ENCODE measurements around the gene PRX.

The PRX gene

DNA sequence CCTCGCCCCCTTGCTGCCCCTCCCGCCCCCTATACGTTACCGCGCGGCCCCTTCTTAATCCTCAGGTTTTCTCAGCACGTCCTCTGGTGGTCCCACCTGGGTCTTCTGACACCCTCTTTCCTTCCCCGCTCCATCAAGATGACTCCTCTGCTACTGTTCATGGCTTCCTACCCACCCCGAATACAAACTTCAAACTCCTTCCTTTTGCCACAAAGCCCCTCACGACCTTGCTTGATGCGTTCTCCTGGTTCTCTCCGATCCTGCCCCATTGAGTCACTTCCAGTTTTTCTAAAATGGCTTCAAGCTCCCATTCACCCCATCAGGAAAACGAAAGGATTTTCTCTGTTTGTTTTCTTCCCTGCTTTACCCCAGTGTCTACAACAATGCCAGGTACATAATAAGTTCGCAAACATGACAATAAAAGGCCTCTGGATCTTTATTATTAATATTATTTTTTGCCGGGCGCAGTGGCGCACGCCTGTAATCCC, 31.7 kb upstream of the PRX start:
- H3K27me3 ChIP-seq (replicated peaks in 2 of 5; ENCODE audit: control insufficient read depth in 4 of 5, insufficient read depth in 5 of 5, low read length in 4 of 5): no peaks in the 10 kb centered on the region
- H3K36me3 ChIP-seq (ENCODE audit: control insufficient read depth in 4 of 4, insufficient read depth in 4 of 4, low read length in 3 of 4): peaks cover 0 to 27% (median 19%) of the 10 kb centered on the region in 4 experiments
- H3K9me3 ChIP-seq (ENCODE audit: control extremely low read depth in 1 of 5, control insufficient read depth in 4 of 5, insufficient read depth in 2 of 5, low read depth in 1 of 5, low read length in 4 of 5): no peaks in the 10 kb centered on the region
- H3K4me3 ChIP-seq (ENCODE audit: control insufficient read depth in 1 of 7, extremely low read depth in 1 of 7, insufficient read depth in 4 of 7, low read depth in 2 of 7, low read length in 6 of 7): peak overlapping the region; percentile 87 to 100 (median 98)
- ChIA-PET POLR2A (interaction anchor here (0.6 kb wide), 1 partner anchor 20 kb away, joined by 3 read pairs; no protein-coding TSS in a partner anchor), CTCF (interaction anchor here (0.6 to 1.2 kb wide), 4 partner anchors 20 to 943 kb away, joined by 3 to 5 read pairs (median 4); no protein-coding TSS in a partner anchor)
- 22% methylated on average over 17 of the region's 18 CpGs for WGBS (ENCODE audit: insufficient coverage)
- H3K4me1 ChIP-seq (ENCODE audit: control extremely low read depth in 1 of 4, control insufficient read depth in 4 of 4, insufficient read depth in 4 of 4, low read length in 3 of 4): peaks cover 9 to 17% (median 13%) of the 10 kb centered on the region in 4 experiments
- peak overlapping the region; percentile 25 to 95 for H3K27ac ChIP-seq (ENCODE audit: insufficient read depth in 1 of 2, low read depth in 1 of 2, low read length in 2 of 2, poor library complexity in 1 of 2, severe bottlenecking in 2 of 2)
- no peak for DNase-seq

DNA sequence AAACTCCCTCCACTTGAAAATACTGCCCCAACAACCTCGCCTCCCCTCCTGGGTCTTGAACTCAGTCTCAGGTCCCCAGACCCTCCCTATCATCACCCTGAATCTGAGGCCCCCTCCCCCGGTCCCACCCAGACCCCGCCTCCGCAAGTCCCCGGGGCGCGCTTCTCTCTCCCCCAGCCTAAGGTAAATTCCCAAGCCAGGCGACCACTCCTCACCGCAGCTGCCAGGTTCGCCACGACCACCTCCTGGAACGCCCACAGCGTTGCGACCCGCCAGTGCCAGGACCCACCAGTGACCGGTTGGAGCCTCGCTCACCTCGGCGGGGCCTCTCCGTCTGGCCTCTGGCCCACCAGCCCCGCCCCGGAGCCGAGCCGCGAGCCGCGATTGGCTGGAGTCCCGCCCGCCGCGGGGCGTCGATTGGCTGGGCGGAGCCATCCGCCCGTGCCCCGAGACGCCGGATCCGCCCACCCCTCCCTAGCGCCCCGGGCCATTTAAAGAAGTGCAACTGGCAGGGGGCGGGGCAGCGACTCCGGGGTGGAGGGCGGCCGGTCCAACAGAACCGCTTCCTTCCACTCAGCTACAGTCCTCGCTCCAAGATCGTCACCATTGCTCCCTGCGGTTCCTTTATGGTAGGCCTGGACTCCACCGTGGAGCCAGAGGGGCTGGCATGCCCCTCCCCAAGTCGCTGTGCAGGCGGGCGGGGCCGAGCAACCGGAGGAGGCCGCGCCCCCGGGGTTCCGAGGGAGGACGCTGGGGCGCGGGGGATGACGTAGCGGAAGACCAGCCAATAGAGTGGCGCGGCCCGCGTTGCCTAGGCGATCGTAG, 31.0 kb upstream of the PRX start, which contains the start of gene SERTAD3:
TSS of gene SERTAD3 (minus strand) at position 336 of the 825 bp plus-strand sequence. CDS start 2,255 bp downstream, outside the sequence.
- H3K9me3 ChIP-seq (ENCODE audit: control extremely low read depth in 1 of 5, control insufficient read depth in 4 of 5, insufficient read depth in 2 of 5, low read depth in 1 of 5, low read length in 4 of 5): no peaks in the 10 kb centered on the region
- H3K27me3 ChIP-seq (replicated peaks in 2 of 5; ENCODE audit: control insufficient read depth in 4 of 5, insufficient read depth in 5 of 5, low read length in 4 of 5): no peaks in the 10 kb centered on the region
- POLR2A ChIA-PET: interaction anchor here (0.6 to 1.1 kb wide), 2 partner anchors 20 to 23 kb away, joined by 3 to 6 read pairs; no protein-coding TSS in a partner anchor
- peaks cover 0 to 23% (median 19%) of the 10 kb centered on the region in 4 experiments for H3K36me3 ChIP-seq (ENCODE audit: control insufficient read depth in 4 of 4, insufficient read depth in 4 of 4, low read length in 3 of 4)
- CTCF ChIA-PET: interaction anchor here (0.6 to 1.3 kb wide), 4 partner anchors 22 to 944 kb away, joined by 3 to 5 read pairs (median 4); no protein-coding TSS in a partner anchor
- DNase-seq: peak; percentile 96 to 98 (median 98)
- H3K4me3 ChIP-seq (ENCODE audit: control insufficient read depth in 1 of 7, extremely low read depth in 1 of 7, insufficient read depth in 4 of 7, low read depth in 2 of 7, low read length in 6 of 7): peak within 1 kb of the TSS; percentile 87 to 100 (median 98)
- WGBS (ENCODE audit: insufficient coverage): 0% methylated on average over 44 of the region's 72 CpGs
- peaks cover 9 to 17% (median 13%) of the 10 kb centered on the region in 4 experiments for H3K4me1 ChIP-seq (ENCODE audit: control extremely low read depth in 1 of 4, control insufficient read depth in 4 of 4, insufficient read depth in 4 of 4, low read length in 3 of 4)
- H3K27ac ChIP-seq (ENCODE audit: insufficient read depth in 1 of 2, low read depth in 1 of 2, low read length in 2 of 2, poor library complexity in 1 of 2, severe bottlenecking in 2 of 2): peak within 1 kb of the TSS; percentile 89 to 95

DNA sequence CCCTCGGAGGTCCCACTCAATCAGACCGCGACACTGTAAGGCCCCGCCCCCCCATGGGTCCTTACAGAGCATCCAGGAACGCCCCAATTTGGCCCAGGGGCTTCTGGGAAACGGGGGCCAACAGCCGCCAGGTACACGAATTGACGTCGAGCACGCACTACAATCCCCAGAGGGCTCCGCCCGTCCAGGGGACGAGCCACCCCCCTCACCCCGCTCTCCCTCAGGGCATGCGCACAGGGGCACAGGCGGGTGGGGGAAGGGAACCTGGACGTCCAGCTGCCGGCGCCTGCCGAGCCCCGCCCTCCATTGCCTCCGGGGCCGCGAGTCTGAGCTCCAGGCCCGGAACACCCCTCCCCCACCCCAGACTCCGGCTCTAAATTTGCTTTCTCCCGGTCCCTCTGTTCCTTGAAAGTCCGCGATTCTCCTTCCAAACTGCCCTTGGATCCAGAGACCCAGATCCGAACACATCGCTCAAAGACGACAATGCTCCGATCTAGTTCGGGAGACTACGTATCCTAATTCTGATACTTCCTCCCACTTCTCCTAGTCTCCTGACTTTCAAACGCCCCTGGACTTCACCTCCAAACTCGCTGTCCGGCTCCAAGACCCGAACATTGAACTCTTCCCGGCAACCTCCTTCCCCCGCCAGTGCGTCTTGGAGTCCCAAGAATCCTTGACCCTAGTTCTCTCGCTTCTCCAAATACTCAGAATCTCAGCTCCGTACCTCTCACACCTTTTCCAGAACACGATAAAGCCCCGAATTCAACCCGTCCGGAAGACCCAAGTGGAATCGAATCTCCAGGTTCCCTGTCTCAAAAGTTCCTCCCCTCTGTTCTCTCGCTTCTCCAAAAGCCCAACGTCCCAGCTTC, 30.2 kb upstream of the PRX start:
- H3K4me1 ChIP-seq (ENCODE audit: control extremely low read depth in 1 of 4, control insufficient read depth in 4 of 4, insufficient read depth in 4 of 4, low read length in 3 of 4): peaks cover 9 to 17% (median 13%) of the 10 kb centered on the region in 4 experiments
- peak overlapping the region; percentile 89 to 95 for H3K27ac ChIP-seq (ENCODE audit: insufficient read depth in 1 of 2, low read depth in 1 of 2, low read length in 2 of 2, poor library complexity in 1 of 2, severe bottlenecking in 2 of 2)
- WGBS (ENCODE audit: insufficient coverage): 0% methylated on average over 41 of the region's 52 CpGs
- ChIA-PET POLR2A (interaction anchor here (0.6 to 1.1 kb wide), 6 partner anchors 18 to 907 kb away, joined by 3 to 11 read pairs (median 3); partner anchors contain the start of genes BLVRB and SERTAD1), CTCF (interaction anchor here (0.8 to 2.1 kb wide), 5 partner anchors 20 to 138 kb away, joined by 3 to 8 read pairs (median 4); partner anchors contain the start of gene BLVRB)
- no peaks in the 10 kb centered on the region for H3K9me3 ChIP-seq (ENCODE audit: control extremely low read depth in 1 of 5, control insufficient read depth in 4 of 5, insufficient read depth in 2 of 5, low read depth in 1 of 5, low read length in 4 of 5)
- H3K27me3 ChIP-seq (replicated peaks in 2 of 5; ENCODE audit: control insufficient read depth in 4 of 5, insufficient read depth in 5 of 5, low read length in 4 of 5): no peaks in the 10 kb centered on the region
- peaks cover 0 to 23% (median 19%) of the 10 kb centered on the region in 4 experiments for H3K36me3 ChIP-seq (ENCODE audit: control insufficient read depth in 4 of 4, insufficient read depth in 4 of 4, low read length in 3 of 4)
- H3K4me3 ChIP-seq (ENCODE audit: control insufficient read depth in 1 of 7, extremely low read depth in 1 of 7, insufficient read depth in 4 of 7, low read depth in 2 of 7, low read length in 6 of 7): peak overlapping the region; percentile 87 to 100 (median 98)
- DNase-seq: peak; percentile 99 to 100 (median 100)

DNA sequence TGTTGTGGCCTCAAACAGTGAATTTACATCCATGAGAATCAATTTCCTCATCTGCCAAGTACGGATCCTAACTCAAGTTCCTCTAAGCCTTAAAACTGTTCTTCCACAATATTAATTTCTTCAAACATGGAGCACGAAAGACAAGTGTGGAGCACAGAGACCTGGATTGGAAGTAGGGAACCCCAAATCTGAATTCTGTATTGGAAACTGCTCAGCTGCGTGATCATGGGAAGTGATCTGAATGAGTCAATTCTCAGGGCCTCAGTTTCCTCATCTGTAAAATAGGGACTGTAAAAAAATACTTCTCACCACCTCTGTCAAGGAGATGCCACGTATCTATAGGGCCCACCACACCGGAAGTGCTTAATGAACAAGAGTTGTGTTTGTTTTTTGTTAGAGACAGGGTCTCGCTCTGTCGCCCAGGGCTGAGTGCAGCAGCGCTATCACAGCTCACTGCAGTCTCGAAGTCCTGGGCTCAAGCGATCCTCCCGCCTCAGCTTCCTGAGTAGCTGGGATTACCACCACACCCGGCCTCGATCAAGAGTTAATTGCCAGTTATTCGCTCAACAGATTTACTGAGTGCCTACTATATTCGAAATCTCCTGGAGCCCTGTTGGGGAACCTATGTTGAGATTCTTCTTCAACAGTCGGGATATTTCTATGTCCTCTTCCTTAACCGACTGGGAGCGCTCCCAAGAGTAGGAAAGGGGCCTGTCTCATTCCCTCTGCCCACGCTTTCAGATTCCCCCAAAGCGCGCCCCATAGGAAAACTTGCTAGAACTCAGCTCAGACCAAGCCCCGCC, 29.4 kb upstream of the PRX start:
- DNase-seq: peak in 1 of 3 donors; percentile 29
- Histone ChIP-seq H3K27ac (ENCODE audit: insufficient read depth in 1 of 2, low read depth in 1 of 2, low read length in 2 of 2, poor library complexity in 1 of 2, severe bottlenecking in 2 of 2) (peak overlapping the region; percentile 40 to 75), H3K4me3 (ENCODE audit: control insufficient read depth in 1 of 7, extremely low read depth in 1 of 7, insufficient read depth in 4 of 7, low read depth in 2 of 7, low read length in 6 of 7) (peak overlapping the region in 6 of 7 experiments; percentile 41 to 100 (median 96)), H3K36me3 (ENCODE audit: control insufficient read depth in 4 of 4, insufficient read depth in 4 of 4, low read length in 3 of 4) (peaks cover 0 to 18% (median 14%) of the 10 kb centered on the region in 4 experiments), H3K27me3 (replicated peaks in 2 of 5; ENCODE audit: control insufficient read depth in 4 of 5, insufficient read depth in 5 of 5, low read length in 4 of 5) (no peaks in the 10 kb centered on the region), H3K9me3 (ENCODE audit: control extremely low read depth in 1 of 5, control insufficient read depth in 4 of 5, insufficient read depth in 2 of 5, low read depth in 1 of 5, low read length in 4 of 5) (no peaks in the 10 kb centered on the region), H3K4me1 (ENCODE audit: control extremely low read depth in 1 of 4, control insufficient read depth in 4 of 4, insufficient read depth in 4 of 4, low read length in 3 of 4) (peaks cover 9 to 17% (median 13%) of the 10 kb centered on the region in 4 experiments)
- CTCF ChIA-PET: interaction anchor here (0.9 to 2.1 kb wide), 2 partner anchors 22 to 23 kb away, joined by 4 to 8 read pairs; partner anchors contain the start of gene BLVRB
- POLR2A ChIA-PET: interaction anchor here (0.7 to 2.8 kb wide), 6 partner anchors 17 to 81 kb away, joined by 3 to 13 read pairs (median 4); partner anchors contain the start of genes BLVRB and SERTAD1
- 27% methylated on average over 19 of the region's 22 CpGs for WGBS (ENCODE audit: insufficient coverage)

DNA sequence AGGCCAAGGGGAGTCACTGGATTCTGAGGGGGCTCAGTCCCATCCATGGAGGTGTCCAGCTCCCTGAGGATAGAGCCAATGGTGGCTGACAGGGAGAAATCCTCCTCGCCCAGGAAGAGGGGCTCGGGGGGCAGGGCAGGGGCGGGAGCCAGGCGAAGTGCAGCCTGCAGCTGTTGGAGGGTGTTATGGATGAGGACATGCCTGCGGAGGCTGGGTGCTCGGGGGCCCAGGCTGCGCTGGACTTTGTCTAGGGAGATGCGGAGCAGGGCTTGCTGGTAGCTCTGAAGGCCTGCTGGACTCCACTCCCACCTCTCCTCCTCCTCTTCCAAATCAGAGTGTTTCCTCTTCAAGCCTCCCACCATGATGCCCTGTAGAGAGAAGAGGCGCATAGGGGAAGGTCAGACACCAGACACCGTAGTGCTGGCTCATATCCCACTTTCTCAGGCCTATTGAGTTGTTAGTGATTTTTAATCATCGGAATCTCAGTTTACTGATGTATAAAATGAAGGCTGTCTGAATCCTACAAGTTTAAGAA, 28.6 kb upstream of the PRX start:
- Histone ChIP-seq H3K4me1 (ENCODE audit: control extremely low read depth in 1 of 4, control insufficient read depth in 4 of 4, insufficient read depth in 4 of 4, low read length in 3 of 4) (peaks cover 9 to 17% (median 13%) of the 10 kb centered on the region in 4 experiments), H3K27ac (ENCODE audit: insufficient read depth in 1 of 2, low read depth in 1 of 2, low read length in 2 of 2, poor library complexity in 1 of 2, severe bottlenecking in 2 of 2) (peak overlapping the region in 1 of 2 experiments; percentile 18), H3K9me3 (ENCODE audit: control extremely low read depth in 1 of 5, control insufficient read depth in 4 of 5, insufficient read depth in 2 of 5, low read depth in 1 of 5, low read length in 4 of 5) (no peaks in the 10 kb centered on the region), H3K4me3 (ENCODE audit: control insufficient read depth in 1 of 7, extremely low read depth in 1 of 7, insufficient read depth in 4 of 7, low read depth in 2 of 7, low read length in 6 of 7) (no peak overlapping the region), H3K36me3 (ENCODE audit: control insufficient read depth in 4 of 4, insufficient read depth in 4 of 4, low read length in 3 of 4) (peaks cover 0 to 18% (median 14%) of the 10 kb centered on the region in 4 experiments), H3K27me3 (replicated peaks in 2 of 5; ENCODE audit: control insufficient read depth in 4 of 5, insufficient read depth in 5 of 5, low read length in 4 of 5) (no peaks in the 10 kb centered on the region)
- WGBS (ENCODE audit: insufficient coverage): 88% methylated on average over 9 of the region's 11 CpGs
- DNase-seq: no peak
- ChIA-PET POLR2A (interaction anchor here (2.8 kb wide), 1 partner anchor 16 kb away, joined by 13 read pairs; the partner anchor contains the start of gene SERTAD1), CTCF (interaction anchor here (2.1 kb wide), 1 partner anchor 21 kb away, joined by 8 read pairs; no protein-coding TSS in a partner anchor)

All from common myeloid progenitor, CD34-positive (primary cell).